GM10847 (cell line): ENCODE data around the gene CEP72.

Experiments used
- POLR2A ChIP-seq: IDR thresholded peaks from 2 replicates; pipeline ENCODE4 v1.6.1; 2011; ENCODE audit not compliant: insufficient read length; ENCODE audit errors: extremely low read depth

CEP72 gene

DNA sequence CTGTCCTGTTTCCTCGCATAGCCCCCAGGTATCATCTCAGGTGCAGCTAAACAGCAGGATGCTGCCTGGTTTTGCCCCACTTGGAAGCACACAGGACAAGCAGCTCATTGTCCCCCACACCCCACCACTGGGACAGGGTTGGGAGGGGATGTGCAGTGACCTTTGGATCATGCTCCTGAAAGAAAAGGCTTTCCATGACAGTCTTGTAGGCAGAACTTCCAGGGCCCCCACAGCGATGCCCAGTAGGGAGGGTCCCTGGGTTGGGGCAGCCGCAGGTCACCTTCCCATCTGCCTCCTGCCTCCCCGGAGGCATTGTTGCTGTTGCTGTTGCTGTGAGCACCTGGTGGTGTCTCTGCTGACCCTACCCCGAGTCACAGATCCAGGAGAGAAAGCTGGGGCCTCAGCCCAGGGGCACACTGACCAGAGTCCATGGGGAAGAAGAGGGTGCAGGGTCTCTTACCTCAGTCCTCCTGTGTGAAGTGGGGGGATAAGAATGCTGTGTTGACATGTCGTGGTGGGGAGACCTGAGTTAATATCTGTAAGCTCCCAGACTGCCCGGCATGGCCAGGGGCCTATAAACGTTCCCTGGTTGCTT is 8.5 kb downstream of the CEP72 start:
- TF ChIP-seq POLR2A = no peak

- TF ChIP-seq POLR2A = no peak
These were observed 9.2 kb downstream of the CEP72 start for GRCh38 chr5:621341-621761.

- TF ChIP-seq POLR2A = no peak
These were observed 10.2 kb downstream of the CEP72 start for GRCh38 chr5:622359-622758.

DNA sequence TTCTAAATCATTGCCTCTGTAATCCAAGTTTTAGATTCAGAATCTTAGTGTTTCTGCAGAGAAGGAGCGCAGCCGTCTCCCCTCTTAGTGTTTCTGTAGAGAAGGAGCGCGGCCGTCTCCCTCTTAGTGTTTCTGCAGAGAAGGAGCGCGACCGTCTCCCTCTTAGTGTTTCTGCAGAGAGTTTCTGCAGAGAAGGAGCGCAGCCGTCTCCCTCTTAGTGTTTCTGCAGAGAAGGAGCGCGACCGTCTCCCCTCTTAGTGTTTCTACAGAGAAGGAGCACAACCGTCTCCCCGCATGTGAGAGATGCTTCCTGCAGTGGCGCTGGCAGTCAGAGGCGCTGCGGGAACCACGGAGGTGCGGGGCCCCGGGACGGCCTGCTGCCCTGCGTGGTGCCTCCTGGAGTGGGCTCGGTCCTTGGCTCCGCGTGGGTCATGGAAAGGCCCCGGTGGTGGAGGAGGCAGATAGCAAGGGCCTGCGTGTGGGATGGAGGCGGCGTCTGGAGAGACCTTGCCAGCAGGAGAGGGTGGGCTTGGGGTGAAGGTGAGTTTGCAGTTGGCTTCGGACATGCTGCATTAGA is 10.9 kb downstream of the CEP72 start:
- no peak for TF ChIP-seq POLR2A

- no peak for TF ChIP-seq POLR2A
These were observed 11.4 kb downstream of the CEP72 start for GRCh38 chr5:623531-623930.

DNA sequence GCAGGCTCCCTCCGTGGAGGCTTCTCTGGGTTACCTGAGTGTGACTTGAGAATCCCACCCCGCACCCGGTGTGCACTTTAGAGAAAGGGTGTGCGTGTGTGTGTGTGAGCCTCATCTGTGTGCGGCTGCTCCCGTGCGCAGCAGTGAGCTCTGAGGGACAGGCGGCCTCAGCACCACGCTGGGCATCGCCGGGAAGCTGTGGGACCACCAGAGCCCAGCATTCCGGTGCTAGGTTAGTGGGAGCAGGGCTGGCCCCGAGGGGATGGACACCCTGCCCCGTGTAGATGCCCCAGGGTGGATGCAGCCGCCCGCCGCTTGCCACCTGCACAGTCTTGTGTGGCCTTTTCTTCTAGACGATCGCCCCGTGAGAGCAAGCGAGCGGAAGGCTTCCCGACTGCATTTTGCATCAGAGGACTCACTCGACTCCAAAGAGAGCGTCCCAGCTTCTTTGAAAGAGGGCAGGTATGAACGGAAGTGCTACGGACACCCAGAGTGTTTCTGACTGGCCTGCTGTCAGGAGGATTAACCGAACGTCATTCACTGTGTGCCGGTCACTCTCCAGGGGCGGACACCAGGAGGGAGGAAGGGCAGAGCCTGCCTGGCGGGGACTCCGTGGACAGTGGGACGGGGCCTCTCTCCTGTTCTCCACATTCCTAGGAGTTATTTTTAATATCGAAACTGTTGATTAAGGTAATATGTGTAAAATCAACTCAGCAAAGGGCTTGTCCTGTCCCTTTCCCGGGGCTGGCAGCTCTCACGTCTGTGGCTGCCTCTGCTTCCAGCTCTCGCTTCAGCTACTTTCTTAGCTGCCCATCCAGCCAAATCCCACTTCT is 12.2 kb downstream of the CEP72 start:
- TF ChIP-seq POLR2A = no peak

- no peak for TF ChIP-seq POLR2A
These were observed 12.8 kb downstream of the CEP72 start for GRCh38 chr5:624951-625230.

DNA sequence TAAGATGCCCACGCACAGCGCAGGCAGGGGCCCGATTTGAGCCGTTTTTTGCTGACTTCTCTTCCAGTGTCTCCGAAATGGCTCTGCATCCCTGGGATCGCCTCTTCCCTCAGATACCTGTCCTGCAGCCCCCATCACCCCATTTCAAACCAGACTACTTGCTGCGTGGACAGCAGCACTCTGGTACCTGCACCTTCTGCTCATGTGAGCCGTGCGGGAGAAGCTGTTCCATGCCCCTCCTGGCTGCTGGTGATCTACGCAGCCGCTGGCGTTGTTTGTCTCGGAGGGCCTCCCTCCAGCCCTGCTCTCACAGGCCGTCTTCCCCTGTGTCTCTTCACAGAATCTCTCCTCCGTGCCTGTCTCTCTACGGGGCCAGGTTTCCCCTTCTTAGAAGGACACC is 13.4 kb downstream of the CEP72 start:
- TF ChIP-seq POLR2A = no peak

- no peak for TF ChIP-seq POLR2A
These were observed 14.7 kb downstream of the CEP72 start for GRCh38 chr5:626850-627249.

DNA sequence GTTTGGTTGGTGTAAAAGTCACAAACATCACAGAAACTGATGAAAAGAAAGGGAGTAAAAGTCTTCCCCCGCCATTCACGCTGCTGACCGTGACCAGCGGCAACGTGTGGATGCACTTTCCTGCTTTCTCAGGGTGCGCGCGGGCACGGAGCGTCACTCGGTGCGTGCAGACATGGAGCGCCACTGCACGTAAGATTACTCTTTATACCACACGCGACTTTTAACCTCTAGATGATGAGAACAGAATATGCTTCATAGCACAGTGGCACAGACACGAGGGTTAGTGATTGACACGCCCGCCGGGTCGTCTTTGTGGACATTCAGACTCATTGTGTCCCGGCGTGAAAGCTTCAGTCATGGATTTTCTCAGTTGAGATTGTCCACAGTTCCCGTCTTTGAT is 15.7 kb downstream of the CEP72 start:
- no peak for TF ChIP-seq POLR2A

DNA sequence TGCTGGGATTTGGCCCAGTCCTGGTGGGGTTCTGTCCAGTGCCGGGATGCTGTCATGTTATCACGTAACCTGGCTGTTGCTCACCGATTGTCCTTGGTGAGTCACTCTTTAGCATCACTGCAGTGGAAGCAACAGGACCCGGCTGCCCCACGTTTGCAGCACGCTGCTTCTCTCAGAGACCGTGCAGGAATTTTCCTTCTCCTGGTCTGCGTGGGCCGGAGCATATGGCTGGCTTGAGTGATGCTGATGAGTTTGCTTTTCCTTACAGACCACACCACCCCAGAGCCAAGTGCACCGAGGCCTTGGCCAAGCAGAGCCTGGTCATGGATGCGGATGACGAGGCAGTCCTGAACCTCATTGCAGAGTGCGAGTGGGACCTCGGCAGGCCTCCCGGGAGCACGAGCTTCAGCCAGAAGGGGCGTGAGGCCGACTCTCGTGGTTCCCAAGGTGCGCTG is 21.4 kb downstream of the CEP72 start:
- TF ChIP-seq POLR2A = no peak

DNA sequence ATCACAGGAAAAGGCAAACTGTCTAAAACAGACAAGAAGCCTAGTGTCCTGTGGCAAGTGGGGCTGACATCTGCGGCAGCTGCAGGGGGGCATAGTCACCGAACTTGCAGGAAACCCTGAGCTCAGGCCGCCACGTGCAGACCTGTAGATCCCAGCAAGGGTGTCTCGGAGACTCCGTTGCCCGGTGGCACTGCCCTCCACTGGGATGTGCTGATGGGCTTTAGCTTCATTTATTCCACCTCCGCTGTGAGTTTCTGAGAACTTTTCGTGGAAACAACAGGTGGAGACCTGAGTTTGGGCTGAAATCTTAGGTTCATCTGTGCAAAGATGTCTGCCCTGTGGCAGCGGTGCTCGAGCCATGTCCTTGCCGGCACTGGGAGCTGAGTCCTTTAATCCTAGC is 22.1 kb downstream of the CEP72 start:
- no peak for TF ChIP-seq POLR2A

DNA sequence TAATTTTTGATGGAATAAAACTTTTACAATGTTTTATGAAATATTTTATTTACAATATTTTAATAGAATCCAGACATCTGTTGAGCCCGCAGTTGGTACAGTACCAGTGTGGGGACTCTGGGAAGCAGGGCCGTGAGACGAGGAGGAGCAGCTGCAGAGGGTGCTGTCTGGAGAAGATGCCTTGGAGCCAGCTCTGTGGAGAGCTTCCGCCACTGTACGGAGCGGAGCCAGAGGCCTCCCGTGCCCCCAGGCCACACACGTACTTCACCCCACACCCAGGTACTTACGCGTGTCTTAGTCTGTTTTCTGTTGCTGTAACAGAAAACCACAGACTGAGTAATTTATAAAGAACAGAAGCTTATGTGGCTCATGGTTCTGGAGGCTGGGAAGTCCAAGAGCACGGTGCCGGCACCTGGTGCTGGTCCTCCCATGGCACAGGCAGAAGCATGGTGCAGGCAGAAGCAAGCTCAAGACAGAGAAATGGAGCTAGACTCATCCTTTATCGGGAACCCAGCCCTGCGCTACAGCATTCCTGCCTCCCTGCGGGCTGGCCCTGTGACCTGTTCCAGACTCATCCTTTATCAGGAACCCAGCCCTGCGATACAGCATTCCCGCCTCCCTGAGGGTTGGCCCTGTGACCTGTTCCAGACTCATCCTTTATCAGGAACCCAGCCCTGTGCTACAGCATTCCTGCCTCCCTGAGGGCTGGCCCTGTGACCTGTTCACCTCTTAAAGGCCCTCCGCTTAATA is 23.3 kb downstream of the CEP72 start:
- no peak for TF ChIP-seq POLR2A

DNA sequence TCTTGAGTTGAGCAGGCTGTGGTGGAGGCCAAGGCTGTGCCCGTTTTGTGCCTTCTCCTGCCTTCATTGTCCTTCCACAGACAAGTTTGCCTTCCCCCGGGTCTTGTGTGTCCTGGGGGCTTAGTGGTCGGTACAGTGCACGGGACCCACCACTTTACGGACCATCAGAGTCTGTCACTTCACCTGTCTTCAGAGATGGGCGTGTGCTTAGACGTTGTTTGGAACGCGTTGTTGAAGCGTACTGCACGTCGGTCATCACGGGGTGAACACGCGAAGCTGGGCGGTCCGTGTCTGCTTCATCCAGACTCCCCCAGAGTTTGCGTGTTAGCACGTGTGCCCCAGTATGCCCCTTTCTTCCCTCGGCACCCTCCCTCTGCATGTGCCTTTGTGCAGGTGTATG is 24.8 kb downstream of the CEP72 start:
- TF ChIP-seq POLR2A = no peak

DNA sequence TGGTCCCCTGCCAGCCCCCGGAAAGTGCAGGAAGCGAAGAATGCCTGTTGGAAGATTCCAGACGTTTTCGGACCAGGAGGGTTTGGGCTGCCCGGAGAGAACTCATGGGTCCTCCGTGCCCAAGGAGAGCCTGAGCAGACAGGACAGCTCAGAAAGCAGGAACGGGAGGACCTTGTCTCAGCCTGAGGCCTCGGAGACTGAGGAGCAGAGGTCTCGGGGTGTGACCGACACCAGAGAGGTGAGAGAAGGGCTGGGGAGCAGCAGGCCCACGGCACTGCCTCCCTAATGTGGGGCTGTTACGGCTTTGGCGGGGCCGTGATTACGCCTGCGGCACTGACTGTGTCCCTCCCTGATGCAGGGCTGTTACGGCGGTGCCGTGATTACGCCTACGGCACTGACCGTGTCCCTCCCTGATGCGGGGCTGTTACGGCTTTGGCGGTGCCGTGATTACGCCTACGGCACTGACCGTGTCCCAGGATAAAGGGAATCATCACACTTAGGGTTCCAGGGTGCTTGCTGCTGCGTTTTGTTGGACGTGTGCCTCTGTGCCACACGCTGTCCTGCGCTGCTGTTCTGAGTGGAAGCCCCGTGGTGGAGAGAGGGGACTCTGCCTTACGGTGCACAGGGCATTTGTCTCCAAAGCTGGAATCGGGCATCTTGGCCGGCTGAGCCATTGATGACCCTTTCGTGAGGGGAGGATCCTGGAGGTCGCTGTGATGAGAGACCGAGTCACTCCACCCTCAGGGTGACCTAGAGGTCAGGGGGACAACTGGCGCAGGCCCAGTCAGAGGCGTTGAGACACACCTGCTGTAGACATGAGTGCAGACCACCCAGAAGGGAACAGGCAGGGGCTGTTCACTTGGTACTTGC is 25.7 kb downstream of the CEP72 start:
- no peak for TF ChIP-seq POLR2A
